KMS-11 (cell line): ENCODE measurements around the gene RNF19B.

Experiments used
- H2AFZ ChIP-seq: fragments of 200-600 bp; sonication (generic); 2 replicates; pipeline ENCODE4 v1.6.1; 2016; ENCODE audit warnings: antibody characterized with exemption, mixed run types, low read depth
- H3K27ac ChIP-seq: fragments of 200-600 bp; sonication (generic); 2 replicates; pipeline ENCODE4 v1.6.1; 2016; ENCODE audit warnings: mild to moderate bottlenecking, mixed run types
- H3K27me3 ChIP-seq: fragments of 200-600 bp; sonication (generic); 2 replicates; pipeline ENCODE4 v1.6.1; 2017; ENCODE audit warnings: mild to moderate bottlenecking, low read depth, mixed run types, moderate library complexity; ENCODE audit not compliant: insufficient read depth
- H3K36me3 ChIP-seq: fragments of 200-600 bp; sonication (generic); 2 replicates; pipeline ENCODE4 v1.6.1; 2017; ENCODE audit warnings: mild to moderate bottlenecking, mixed run types; ENCODE audit not compliant: insufficient read depth
- H3K4me1 ChIP-seq: fragments of 200-600 bp; sonication (generic); 2 replicates; pipeline ENCODE4 v1.6.1; 2016; ENCODE audit warnings: mild to moderate bottlenecking, low read depth, mixed run types; ENCODE audit not compliant: poor library complexity, severe bottlenecking
- H3K4me2 ChIP-seq: fragments of 200-600 bp; sonication (generic); 2 replicates; pipeline ENCODE4 v1.7.0; 2016; ENCODE audit warnings: mild to moderate bottlenecking, mixed run types
- H3K4me3 ChIP-seq: fragments of 200-600 bp; sonication (generic); IDR thresholded peaks from 2 replicates; pipeline ENCODE4 v1.6.1; 2017; ENCODE audit warnings: low read depth, low read length, mixed read lengths; ENCODE audit not compliant: insufficient read depth
- H3K79me2 ChIP-seq: fragments of 200-600 bp; sonication (generic); 2 replicates; pipeline ENCODE4 v1.6.1; 2016; ENCODE audit warnings: low read depth, mixed run types; ENCODE audit not compliant: insufficient read depth
- H3K9ac ChIP-seq: fragments of 200-600 bp; sonication (generic); 2 replicates; pipeline ENCODE4 v1.6.1; 2016; ENCODE audit warnings: mild to moderate bottlenecking, mixed run types
- H4K20me1 ChIP-seq: fragments of 200-600 bp; sonication (generic); 2 replicates; pipeline ENCODE4 v1.6.1; 2016; ENCODE audit warnings: mild to moderate bottlenecking, mixed run types; ENCODE audit not compliant: insufficient read depth
- TF ChIP-seq, protein P1 (sequence below): fragments of 200-600 bp; sonication (generic); conservative IDR thresholded peaks from 2 replicates; pipeline ENCODE4 v1.6.1; 2017; ENCODE audit warnings: low read depth, mild to moderate bottlenecking, antibody characterized with exemption, low read length, moderate library complexity, mixed read lengths

RNF19B gene

DNA sequence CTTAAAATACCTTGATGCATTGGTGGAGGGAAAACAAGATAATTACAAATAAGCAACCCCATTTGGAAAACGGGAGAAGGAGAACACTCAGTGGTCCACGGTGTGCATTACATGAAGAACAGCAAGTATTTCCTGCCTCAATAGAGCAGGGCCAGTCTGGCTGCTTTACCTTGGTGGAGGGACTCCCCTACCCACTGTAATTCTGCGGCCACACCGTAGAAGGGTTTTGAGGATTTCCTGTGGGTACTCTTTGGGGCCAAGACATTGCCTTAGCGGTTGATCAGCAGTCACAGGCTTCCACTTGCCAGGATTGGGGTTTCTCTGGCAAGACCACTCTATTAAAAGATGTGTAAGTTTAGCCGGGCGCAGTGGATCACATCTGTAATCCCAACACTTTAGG is 47.1 kb downstream of the RNF19B start:
- Histone ChIP-seq H3K9ac (no peak overlapping the region), H2AFZ (no peak overlapping the region), H3K79me2 (no peaks in the 10 kb centered on the region), H3K4me2 (no peak overlapping the region), H3K27me3 (no peaks in the 10 kb centered on the region), H4K20me1 (no peaks in the 10 kb centered on the region), H3K36me3 (no peaks in the 10 kb centered on the region), H3K4me3 (no peak overlapping the region), H3K27ac (no peak overlapping the region), H3K4me1 (peaks cover 15% of the 10 kb centered on the region)
- TF ChIP-seq, protein P1, sequence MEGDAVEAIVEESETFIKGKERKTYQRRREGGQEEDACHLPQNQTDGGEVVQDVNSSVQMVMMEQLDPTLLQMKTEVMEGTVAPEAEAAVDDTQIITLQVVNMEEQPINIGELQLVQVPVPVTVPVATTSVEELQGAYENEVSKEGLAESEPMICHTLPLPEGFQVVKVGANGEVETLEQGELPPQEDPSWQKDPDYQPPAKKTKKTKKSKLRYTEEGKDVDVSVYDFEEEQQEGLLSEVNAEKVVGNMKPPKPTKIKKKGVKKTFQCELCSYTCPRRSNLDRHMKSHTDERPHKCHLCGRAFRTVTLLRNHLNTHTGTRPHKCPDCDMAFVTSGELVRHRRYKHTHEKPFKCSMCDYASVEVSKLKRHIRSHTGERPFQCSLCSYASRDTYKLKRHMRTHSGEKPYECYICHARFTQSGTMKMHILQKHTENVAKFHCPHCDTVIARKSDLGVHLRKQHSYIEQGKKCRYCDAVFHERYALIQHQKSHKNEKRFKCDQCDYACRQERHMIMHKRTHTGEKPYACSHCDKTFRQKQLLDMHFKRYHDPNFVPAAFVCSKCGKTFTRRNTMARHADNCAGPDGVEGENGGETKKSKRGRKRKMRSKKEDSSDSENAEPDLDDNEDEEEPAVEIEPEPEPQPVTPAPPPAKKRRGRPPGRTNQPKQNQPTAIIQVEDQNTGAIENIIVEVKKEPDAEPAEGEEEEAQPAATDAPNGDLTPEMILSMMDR: no peak

DNA sequence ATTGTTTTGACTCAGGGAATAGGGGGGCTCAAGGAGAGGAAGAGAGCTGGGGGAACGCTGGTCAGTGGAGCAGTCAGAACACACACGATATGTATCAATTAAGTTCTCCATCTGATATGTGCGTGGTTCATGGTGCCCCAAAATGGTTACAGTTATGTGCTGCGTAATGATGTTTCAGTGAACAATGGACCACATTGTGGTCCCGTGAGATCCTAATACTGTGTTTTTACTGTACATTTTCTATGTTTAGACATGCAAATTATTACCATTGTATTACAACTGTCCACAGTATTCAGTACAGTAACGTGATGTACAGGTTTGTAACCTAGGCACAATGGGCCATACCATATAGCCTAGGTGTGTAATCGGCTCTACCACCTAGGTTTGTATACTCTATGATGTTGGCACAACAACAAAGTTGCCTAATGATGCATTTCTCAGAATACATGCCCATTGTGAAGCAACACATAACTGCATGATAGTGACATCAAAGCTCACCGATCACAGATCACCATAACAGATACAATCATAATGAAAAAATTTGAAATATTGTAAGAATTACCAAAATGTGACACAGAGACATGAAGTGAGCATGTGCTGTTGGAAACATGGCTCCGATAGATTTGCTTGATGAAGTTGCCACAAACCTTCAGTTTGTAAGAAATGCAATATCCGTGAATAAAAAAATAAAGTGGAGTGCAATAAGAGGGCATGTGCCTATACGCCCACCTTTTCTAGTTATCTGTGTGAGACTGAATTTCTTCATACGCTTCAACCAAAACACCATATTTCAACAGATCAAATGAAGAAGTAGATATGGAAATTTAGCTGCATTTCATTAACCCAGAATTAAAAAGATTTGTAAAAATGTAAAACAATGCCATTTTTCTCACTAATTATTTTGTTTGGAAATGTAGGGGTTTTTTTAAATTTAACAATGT is 48.6 kb downstream of the RNF19B start:
- Histone ChIP-seq H2AFZ (no peak overlapping the region), H3K27ac (no peak overlapping the region), H3K4me1 (peaks cover 15% of the 10 kb centered on the region), H4K20me1 (no peaks in the 10 kb centered on the region), H3K4me2 (no peak overlapping the region), H3K79me2 (no peaks in the 10 kb centered on the region), H3K9ac (no peak overlapping the region), H3K36me3 (no peaks in the 10 kb centered on the region), H3K27me3 (no peaks in the 10 kb centered on the region), H3K4me3 (no peak overlapping the region)
- TF ChIP-seq, protein P1: no peak

DNA sequence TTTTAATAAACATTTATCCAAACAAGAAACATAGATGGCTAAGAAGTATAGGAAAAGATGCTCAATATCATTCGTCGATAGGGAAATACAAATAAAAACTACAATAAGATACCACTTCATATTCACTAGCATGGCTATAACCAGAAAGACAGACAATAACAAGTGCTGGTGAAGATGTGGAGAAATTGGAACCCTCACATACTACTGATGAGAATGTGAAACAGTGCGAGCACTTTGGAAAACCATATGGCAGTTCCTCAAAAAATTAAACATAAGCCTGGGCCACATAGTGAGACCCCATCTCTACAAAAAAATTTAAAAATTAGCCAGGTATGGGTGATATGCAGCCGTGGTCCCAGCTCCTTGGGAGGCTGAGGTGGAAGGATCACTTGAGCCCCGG is 54.3 kb downstream of the RNF19B start:
- H3K79me2 ChIP-seq: no peaks in the 10 kb centered on the region
- H3K4me3 ChIP-seq: no peak overlapping the region
- H3K36me3 ChIP-seq: no peaks in the 10 kb centered on the region
- H3K4me2 ChIP-seq: no peak overlapping the region
- H3K27me3 ChIP-seq: no peaks in the 10 kb centered on the region
- no peaks in the 10 kb centered on the region for H3K4me1 ChIP-seq
- no peak overlapping the region for H3K27ac ChIP-seq
- H4K20me1 ChIP-seq: no peaks in the 10 kb centered on the region
- TF ChIP-seq, protein P1: no peak
- H3K9ac ChIP-seq: no peak overlapping the region
- H2AFZ ChIP-seq: no peak overlapping the region

DNA sequence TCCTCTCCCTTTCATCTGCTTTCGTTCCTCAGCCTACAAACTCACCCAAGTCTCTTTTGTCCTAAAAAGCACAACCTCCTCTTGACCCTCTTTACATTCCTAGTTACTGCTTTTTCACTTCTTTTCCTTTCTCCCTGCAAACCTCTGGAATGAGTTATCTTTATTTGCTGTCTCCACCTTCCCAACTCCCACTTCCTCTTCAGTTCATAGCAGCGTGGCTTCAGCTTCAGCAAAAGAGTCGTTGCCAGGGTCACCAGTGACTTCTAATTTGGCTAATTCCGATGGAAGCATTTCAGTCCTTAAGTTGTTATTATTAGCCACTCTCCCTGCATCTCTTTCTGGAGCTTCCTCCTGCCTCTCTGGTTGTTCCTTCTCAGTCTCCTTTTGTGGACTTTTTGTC is 57.2 kb downstream of the RNF19B start:
- TF ChIP-seq, protein P1: no peak
- no peak overlapping the region for H3K9ac ChIP-seq
- no peaks in the 10 kb centered on the region for H3K27me3 ChIP-seq
- no peak overlapping the region for H3K4me3 ChIP-seq
- no peaks in the 10 kb centered on the region for H3K79me2 ChIP-seq
- no peak overlapping the region for H2AFZ ChIP-seq
- H3K4me2 ChIP-seq: no peak overlapping the region
- no peaks in the 10 kb centered on the region for H3K36me3 ChIP-seq
- no peak overlapping the region for H3K27ac ChIP-seq
- H4K20me1 ChIP-seq: no peaks in the 10 kb centered on the region
- H3K4me1 ChIP-seq: no peaks in the 10 kb centered on the region
